GM12892 (cell line): ENCODE measurements around the gene FNIP2.

ENCODE experiments used
- POLR2A ChIP-seq: IDR thresholded peaks from 2 replicates; pipeline ENCODE4 v1.6.1; 2011; ENCODE audit warnings: low read depth, low read length, control low read depth
- TAF1 ChIP-seq: IDR thresholded peaks from 2 replicates; pipeline ENCODE4 v1.6.1; 2011; ENCODE audit warnings: low read depth, mild to moderate bottlenecking, control low read depth, low read length, borderline replicate concordance

DNA sequence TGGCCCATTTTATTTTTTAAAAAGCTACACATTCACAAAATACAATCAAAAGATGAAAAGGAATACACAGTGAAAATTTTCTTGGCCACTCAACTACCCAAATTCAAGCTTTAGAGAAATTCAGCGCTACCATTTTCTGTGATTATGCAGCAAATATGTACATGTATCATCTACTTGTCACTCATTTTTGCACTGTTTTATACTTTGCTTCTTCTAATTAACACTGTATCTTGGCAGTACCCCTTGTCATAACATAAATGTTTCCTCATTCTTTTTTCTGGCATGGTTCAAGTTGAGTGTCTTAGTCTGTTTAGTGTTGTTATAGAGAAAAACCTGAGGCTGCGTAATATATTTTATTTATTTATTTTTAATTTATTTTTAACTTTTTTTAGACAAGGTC is 30.0 kb upstream of the FNIP2 start:
- TF ChIP-seq TAF1 (no peak), POLR2A (no peak)
